ENCODE measurements around the gene CAST. TPM values are rescaled to one million over a fixed set of nuclear protein-coding genes. Genes with fewer than 3 reads are reported as not detected.

Gene CAST
- total and polyA plus RNA-seq, 2 donors (not counting 1 experiment from before 2014, with no cell fraction given) = 41.0 to 231 TPM

- H3K9ac ChIP-seq (ENCODE audit: low read length) = no peak overlapping the region
- no peak overlapping the region for H2AFZ ChIP-seq (ENCODE audit: insufficient read depth, low read depth, low read length, poor library complexity, severe bottlenecking)
- H3K4me1 ChIP-seq (ENCODE audit: control insufficient read depth in 2 of 2, insufficient read depth in 2 of 2, low read length in 2 of 2) = no peaks in the 10 kb centered on the region
- Mint-ChIP-seq H3K27me3 (no peaks in the 10 kb centered on the region), H3K9me3 (ENCODE audit: insufficient read depth) (no peaks in the 10 kb centered on the region), H3K27ac (no peak overlapping the region), H3K4me1 (no peaks in the 10 kb centered on the region), H3K4me3 (no peak overlapping the region)
- peak overlapping the region in 1 of 2 donors; percentile 15 for H3K27ac ChIP-seq (ENCODE audit: low read length in 2 of 2)
- H3K36me3 ChIP-seq (replicated peaks in 1 of 2; ENCODE audit: control extremely low read depth in 1 of 2, control insufficient read depth in 1 of 2, extremely low read depth in 1 of 2, insufficient read depth in 2 of 2, low read length in 1 of 2) = peaks cover 0 to 96% of the 10 kb centered on the region in 2 experiments
- TF ChIP-seq CTCF (IDR thresholded peaks at IDR 0.05) (no peak), EZH2 (IDR thresholded peaks at IDR 0.05; ENCODE audit: borderline replicate concordance, insufficient read depth, low read depth, low read length, poor library complexity, severe bottlenecking) (no peak)
- no peaks in the 10 kb centered on the region for H3K79me2 ChIP-seq (ENCODE audit: control insufficient read depth, insufficient read depth, low read length)
- H3K9me3 ChIP-seq (ENCODE audit: control extremely low read depth in 1 of 3, control insufficient read depth in 2 of 3, insufficient read depth in 1 of 3, low read length in 2 of 3) = no peaks in the 10 kb centered on the region
- ChIA-PET CTCF (interaction anchor here (0.8 to 5.0 kb wide), 40 partner anchors 7 to 783 kb away, joined by 3 to 214 read pairs (median 5); partner anchors contain the start of gene LIX1), POLR2A (interaction anchor here (1.0 kb wide), 1 partner anchor 89 kb away, joined by 6 read pairs; no protein-coding TSS in a partner anchor)
- H3K4me3 ChIP-seq (ENCODE audit: control extremely low read depth in 1 of 5, extremely low read depth in 1 of 5, insufficient read depth in 1 of 5, low read depth in 2 of 5, low read length in 4 of 5) = no peak overlapping the region
- 86% methylated on average over 4 of the region's 6 CpGs for whole genome bisulfite sequencing (ENCODE audit: insufficient coverage)
- intact Hi-C loops (cut with micrococcal nuclease) = loop anchor here (1.0 to 10.0 kb wide), 5 partner anchors 71 to 783 kb away; no protein-coding TSS in a partner anchor
- DNase-seq (no peak), ATAC-seq (ENCODE audit: low read depth) (no peak)
- H3K27me3 ChIP-seq (replicated peaks in 1 of 4; ENCODE audit: control extremely low read depth in 1 of 4, control insufficient read depth in 3 of 4, insufficient read depth in 4 of 4, low read length in 3 of 4) = no peaks in the 10 kb centered on the region
- no peak overlapping the region for H3K4me2 ChIP-seq (replicated peaks; ENCODE audit: low read depth, low read length, poor library complexity, severe bottlenecking)
- peaks cover 9% of the 10 kb centered on the region for H4K20me1 ChIP-seq (ENCODE audit: control insufficient read depth, insufficient read depth, low read length, poor library complexity, severe bottlenecking)
Measured at GRCh38 chr5:96751203-96752169, 89.3 kb downstream of the CAST start.
